Measurements from ENCODE around the gene CMSS1. TPM values are rescaled to one million over a fixed set of nuclear protein-coding genes. Genes with fewer than 3 reads are reported as not detected.

CMSS1 gene
- total RNA-seq, 1 donor from 2014 or later: 56.3 TPM

DNA sequence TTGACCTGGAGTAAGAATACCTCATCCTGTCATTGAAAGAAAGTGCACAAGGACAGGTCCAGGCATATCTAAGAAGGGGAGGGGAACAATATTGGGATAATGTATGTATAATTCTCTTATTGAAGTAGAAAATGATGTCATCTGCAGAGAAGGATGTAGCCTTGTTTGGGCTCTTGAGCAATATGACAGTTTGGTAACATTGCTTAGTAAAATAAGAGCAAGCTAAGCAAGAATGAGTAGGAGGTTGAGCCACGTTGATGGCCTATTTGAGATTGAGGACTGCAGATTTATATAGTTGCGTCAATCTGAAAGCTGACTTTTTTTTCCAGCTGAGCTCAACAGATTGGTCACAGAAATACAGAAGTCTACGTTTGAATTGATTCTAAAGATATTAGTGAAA is 151.5 kb downstream of the CMSS1 start:
- Histone ChIP-seq H3K4me2 (no peak overlapping the region), H3K27ac (no peak overlapping the region), H3K4me1 (no peaks in the 10 kb centered on the region), H3F3A (ENCODE audit: low read depth) (no peaks in the 10 kb centered on the region), H3K79me2 (ENCODE audit: low read depth) (no peaks in the 10 kb centered on the region), H3K9ac (no peak overlapping the region), H2AFZ (replicated peaks) (no peak overlapping the region), H3K36me3 (no peaks in the 10 kb centered on the region), H4K20me1 (ENCODE audit: low read depth) (no peaks in the 10 kb centered on the region), H3K9me3 (ENCODE audit: low read depth) (no peaks in the 10 kb centered on the region), H3K4me3 (no peak overlapping the region), H3K27me3 (no peaks in the 10 kb centered on the region)
- DNase-seq (ENCODE audit: low spot score): no peak
- H3K27me3 Mint-ChIP-seq (ENCODE audit: insufficient read depth, low read depth): no peaks in the 10 kb centered on the region
- H3K9me3 Mint-ChIP-seq: no peaks in the 10 kb centered on the region
- no peak for TF ChIP-seq EZH2 (IDR thresholded peaks at IDR 0.05)
- TF ChIP-seq, protein P1, sequence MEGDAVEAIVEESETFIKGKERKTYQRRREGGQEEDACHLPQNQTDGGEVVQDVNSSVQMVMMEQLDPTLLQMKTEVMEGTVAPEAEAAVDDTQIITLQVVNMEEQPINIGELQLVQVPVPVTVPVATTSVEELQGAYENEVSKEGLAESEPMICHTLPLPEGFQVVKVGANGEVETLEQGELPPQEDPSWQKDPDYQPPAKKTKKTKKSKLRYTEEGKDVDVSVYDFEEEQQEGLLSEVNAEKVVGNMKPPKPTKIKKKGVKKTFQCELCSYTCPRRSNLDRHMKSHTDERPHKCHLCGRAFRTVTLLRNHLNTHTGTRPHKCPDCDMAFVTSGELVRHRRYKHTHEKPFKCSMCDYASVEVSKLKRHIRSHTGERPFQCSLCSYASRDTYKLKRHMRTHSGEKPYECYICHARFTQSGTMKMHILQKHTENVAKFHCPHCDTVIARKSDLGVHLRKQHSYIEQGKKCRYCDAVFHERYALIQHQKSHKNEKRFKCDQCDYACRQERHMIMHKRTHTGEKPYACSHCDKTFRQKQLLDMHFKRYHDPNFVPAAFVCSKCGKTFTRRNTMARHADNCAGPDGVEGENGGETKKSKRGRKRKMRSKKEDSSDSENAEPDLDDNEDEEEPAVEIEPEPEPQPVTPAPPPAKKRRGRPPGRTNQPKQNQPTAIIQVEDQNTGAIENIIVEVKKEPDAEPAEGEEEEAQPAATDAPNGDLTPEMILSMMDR (IDR thresholded peaks at IDR 0.05): no peak
- TF ChIP-seq EZH2phosphoT487 (IDR thresholded peaks at IDR 0.05): no peak
- no peak overlapping the region for H3K4me3 Mint-ChIP-seq
- H3K4me1 Mint-ChIP-seq: peaks cover 15% of the 10 kb centered on the region
- H3K27ac Mint-ChIP-seq: no peak overlapping the region
- no peaks in the 10 kb centered on the region for H3K36me3 Mint-ChIP-seq

DNA sequence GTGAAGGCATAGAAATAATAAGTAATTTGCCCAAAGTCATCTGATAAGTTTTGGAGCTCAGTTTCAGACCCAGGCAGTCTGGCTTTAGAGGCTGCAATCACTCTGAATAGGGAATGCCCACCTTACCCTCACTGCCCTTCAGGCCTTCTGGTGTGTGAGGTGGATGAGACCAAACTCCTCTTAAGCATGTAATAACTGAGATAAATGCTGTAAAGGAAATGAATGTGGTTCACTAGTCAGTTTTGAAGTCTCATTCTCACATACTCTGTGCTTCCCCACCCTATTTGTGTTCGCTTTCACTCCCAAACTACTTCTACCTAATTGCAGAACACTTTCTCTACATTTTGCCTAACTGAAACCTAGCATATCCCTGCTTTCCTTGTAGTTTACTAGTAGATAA is 152.5 kb downstream of the CMSS1 start:
- Histone ChIP-seq H3K27me3 (no peaks in the 10 kb centered on the region), H3K9ac (no peak overlapping the region), H3K4me3 (no peak overlapping the region), H3K27ac (no peak overlapping the region), H3F3A (ENCODE audit: low read depth) (no peaks in the 10 kb centered on the region), H3K79me2 (ENCODE audit: low read depth) (no peaks in the 10 kb centered on the region), H3K4me2 (no peak overlapping the region), H3K9me3 (ENCODE audit: low read depth) (no peaks in the 10 kb centered on the region), H4K20me1 (ENCODE audit: low read depth) (no peaks in the 10 kb centered on the region), H3K36me3 (no peaks in the 10 kb centered on the region), H3K4me1 (no peaks in the 10 kb centered on the region), H2AFZ (replicated peaks) (no peak overlapping the region)
- H3K36me3 Mint-ChIP-seq: no peaks in the 10 kb centered on the region
- no peak overlapping the region for H3K27ac Mint-ChIP-seq
- DNase-seq (ENCODE audit: low spot score): no peak
- H3K4me3 Mint-ChIP-seq: no peak overlapping the region
- peaks cover 15% of the 10 kb centered on the region for H3K4me1 Mint-ChIP-seq
- H3K27me3 Mint-ChIP-seq (ENCODE audit: insufficient read depth, low read depth): no peaks in the 10 kb centered on the region
- TF ChIP-seq, protein P1 (IDR thresholded peaks at IDR 0.05): no peak
- TF ChIP-seq EZH2 (IDR thresholded peaks at IDR 0.05) (no peak), EZH2phosphoT487 (IDR thresholded peaks at IDR 0.05) (no peak)
- H3K9me3 Mint-ChIP-seq: no peaks in the 10 kb centered on the region

DNA sequence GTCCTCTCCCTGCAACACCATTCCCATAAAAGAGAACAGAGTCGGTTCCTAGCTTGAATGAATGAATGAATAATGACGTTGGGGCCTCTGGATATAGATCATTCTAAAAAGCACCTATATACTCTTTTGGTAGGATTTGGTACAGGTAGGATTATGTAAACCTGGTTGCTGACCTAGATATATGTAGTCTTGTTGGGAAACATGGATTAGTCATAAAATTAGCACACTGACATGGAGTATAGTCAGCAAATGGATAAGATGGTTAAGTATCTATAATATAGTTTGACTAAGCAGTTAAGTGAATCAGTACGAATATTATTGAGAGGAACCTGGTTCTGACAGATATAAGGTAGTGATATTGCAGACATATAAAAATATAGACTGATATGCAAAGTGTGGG is 154.1 kb downstream of the CMSS1 start:
- H3K4me2 ChIP-seq: no peak overlapping the region
- no peaks in the 10 kb centered on the region for H3K27me3 ChIP-seq
- H3K4me1 Mint-ChIP-seq: peaks cover 15% of the 10 kb centered on the region
- no peaks in the 10 kb centered on the region for H3F3A ChIP-seq (ENCODE audit: low read depth)
- H2AFZ ChIP-seq (replicated peaks): no peak overlapping the region
- no peaks in the 10 kb centered on the region for H4K20me1 ChIP-seq (ENCODE audit: low read depth)
- no peak for TF ChIP-seq EZH2phosphoT487 (IDR thresholded peaks at IDR 0.05)
- TF ChIP-seq, protein P1 (IDR thresholded peaks at IDR 0.05): no peak
- no peak for TF ChIP-seq EZH2 (IDR thresholded peaks at IDR 0.05)
- H3K4me3 Mint-ChIP-seq: no peak overlapping the region
- H3K27ac ChIP-seq: no peak overlapping the region
- no peak for DNase-seq (ENCODE audit: low spot score)
- H3K27me3 Mint-ChIP-seq (ENCODE audit: insufficient read depth, low read depth): no peaks in the 10 kb centered on the region
- no peaks in the 10 kb centered on the region for H3K36me3 Mint-ChIP-seq
- H3K9ac ChIP-seq: no peak overlapping the region
- H3K27ac Mint-ChIP-seq: no peak overlapping the region
- no peaks in the 10 kb centered on the region for H3K4me1 ChIP-seq
- H3K9me3 ChIP-seq (ENCODE audit: low read depth): no peaks in the 10 kb centered on the region
- H3K4me3 ChIP-seq: no peak overlapping the region
- H3K36me3 ChIP-seq: no peaks in the 10 kb centered on the region
- peaks cover 2% of the 10 kb centered on the region for H3K9me3 Mint-ChIP-seq
- no peaks in the 10 kb centered on the region for H3K79me2 ChIP-seq (ENCODE audit: low read depth)

All from neural progenitor cell (in vitro differentiated cells).